HepG2 (cell line): ENCODE results near the gene ZFP69B. TPM values are rescaled to one million over a fixed set of nuclear protein-coding genes. Genes with fewer than 3 reads are reported as not detected.

Experiments used
- ARNTL ChIP-seq: sonication (generic); formaldehyde crosslinking; IDR thresholded peaks from 2 replicates; pipeline ENCODE4 v1.4.0; 2020; ENCODE audit warnings: mild to moderate bottlenecking, missing genetic modification reagents
- ATF7-NPFF ChIP-seq: sonication (generic); formaldehyde crosslinking; IDR thresholded peaks from 2 replicates; pipeline ENCODE4 v1.8.1; 2023; ENCODE audit warnings: mild to moderate bottlenecking, low read depth, missing genetic modification reagents, moderate library complexity
- DMAP1 ChIP-seq: IDR thresholded peaks from 2 replicates; pipeline ENCODE4 v1.6.1; 2016
- HDAC2 ChIP-seq: sonication (generic); formaldehyde crosslinking; IDR thresholded peaks from 2 replicates; pipeline ENCODE4 v1.4.0; 2020; ENCODE audit warnings: missing genetic modification reagents
- HOXD1 ChIP-seq: sonication (generic); formaldehyde crosslinking; IDR thresholded peaks from 2 replicates; pipeline ENCODE4 v1.5.0; 2020; ENCODE audit warnings: missing genetic modification reagents
- JDP2 ChIP-seq: sonication (generic); formaldehyde crosslinking; IDR thresholded peaks from 2 replicates; pipeline ENCODE4 v1.8.1; 2022; ENCODE audit warnings: missing genetic modification reagents, borderline replicate concordance
- KDM2A ChIP-seq: sonication (generic); formaldehyde crosslinking; IDR thresholded peaks from 2 replicates; pipeline ENCODE4 v1.4.0; 2020; ENCODE audit warnings: low read depth, missing genetic modification reagents, borderline replicate concordance
- KDM3A ChIP-seq: IDR thresholded peaks from 2 replicates; pipeline ENCODE4 v1.6.1; 2018; ENCODE audit warnings: low read depth, missing compliant biosample characterization
- MAFG ChIP-seq: sonication (generic); formaldehyde crosslinking; IDR thresholded peaks from 2 replicates; pipeline ENCODE4 v1.5.1; 2020; ENCODE audit warnings: mild to moderate bottlenecking, missing genetic modification reagents
- NAIF1 ChIP-seq: sonication (generic); formaldehyde crosslinking; IDR thresholded peaks from 2 replicates; pipeline ENCODE4 v1.5.0; 2020; ENCODE audit warnings: mild to moderate bottlenecking, missing genetic modification reagents, borderline replicate concordance
- NFE2 ChIP-seq: sonication (generic); formaldehyde crosslinking; IDR thresholded peaks from 2 replicates; pipeline ENCODE4 v1.4.0; 2020; ENCODE audit warnings: missing genetic modification reagents
- NONO ChIP-seq, 2 experiments: fragments of 450-650 bp in 1 of 2; sonication (generic) in 1 of 2; formaldehyde crosslinking in 1 of 2; IDR thresholded peaks in 1 of 2; conservative IDR thresholded peaks in 1 of 2; 2 replicates each; pipeline versions ENCODE4 v1.6.1 to v1.8.0; 2017 to 2022; ENCODE audit warnings: mild to moderate bottlenecking in 1 of 2, missing genetic modification reagents in 1 of 2, moderate library complexity in 1 of 2
- PAF1 ChIP-seq: IDR thresholded peaks from 2 replicates; pipeline ENCODE4 v1.6.1; 2016; ENCODE audit warnings: missing genetic modification reagents, missing compliant biosample characterization
- RARG ChIP-seq: sonication (generic); formaldehyde crosslinking; IDR thresholded peaks from 2 replicates; pipeline ENCODE4 v1.4.0; 2020; ENCODE audit warnings: low read depth, mild to moderate bottlenecking, missing genetic modification reagents
- SIX4 ChIP-seq: sonication (generic); formaldehyde crosslinking; IDR thresholded peaks from 2 replicates; pipeline ENCODE4 v1.4.0; 2020; ENCODE audit warnings: missing genetic modification reagents
- SP1 ChIP-seq, 2 experiments: fragments of 450-650 bp in 1 of 2; sonication (generic) in 1 of 2; formaldehyde crosslinking in 1 of 2; IDR thresholded peaks; 2 replicates each; pipeline versions ENCODE4 v1.4.0 to v1.6.1; 2016 to 2020; ENCODE audit warnings: missing genetic modification reagents in 1 of 2
- TOPORS ChIP-seq: sonication (generic); formaldehyde crosslinking; IDR thresholded peaks from 2 replicates; pipeline ENCODE4 v1.8.0; 2023; ENCODE audit warnings: mild to moderate bottlenecking, missing genetic modification reagents
- ZBTB4 ChIP-seq: sonication (generic); formaldehyde crosslinking; IDR thresholded peaks from 2 replicates; pipeline ENCODE4 v1.4.0; 2020; ENCODE audit warnings: missing genetic modification reagents, mild to moderate bottlenecking, borderline replicate concordance
- ZFP36 ChIP-seq: fragments of 150-350 bp; IDR thresholded peaks from 2 replicates; pipeline ENCODE4 v1.6.1; 2018; ENCODE audit warnings: borderline replicate concordance, low read length, low read depth; ENCODE audit not compliant: partially characterized antibody
- ZNF180 ChIP-seq: sonication (generic); formaldehyde crosslinking; IDR thresholded peaks from 2 replicates; pipeline ENCODE4 v1.4.0; 2020; ENCODE audit warnings: low read depth, missing genetic modification reagents, borderline replicate concordance
- ZNF441 ChIP-seq: sonication (generic); formaldehyde crosslinking; IDR thresholded peaks from 2 replicates; pipeline ENCODE4 v1.7.0; 2021; ENCODE audit warnings: missing genetic modification reagents, borderline replicate concordance
- ZNF567 ChIP-seq: sonication (generic); formaldehyde crosslinking; IDR thresholded peaks from 2 replicates; pipeline ENCODE4 v1.8.1; 2023; ENCODE audit warnings: mild to moderate bottlenecking, missing genetic modification reagents, borderline replicate concordance
- ZNF598 ChIP-seq: sonication (generic); formaldehyde crosslinking; IDR thresholded peaks from 2 replicates; pipeline ENCODE4 v1.5.1; 2020; ENCODE audit warnings: mild to moderate bottlenecking, missing genetic modification reagents, borderline replicate concordance
- ZNF7 ChIP-seq: IDR thresholded peaks from 2 replicates; pipeline ENCODE4 v1.6.1; 2016; ENCODE audit warnings: missing biosample characterization, missing genetic modification reagents
- ZNF883 ChIP-seq: sonication (generic); formaldehyde crosslinking; IDR thresholded peaks from 2 replicates; pipeline ENCODE4 v1.5.1; 2020; ENCODE audit warnings: mild to moderate bottlenecking, missing genetic modification reagents; ENCODE audit errors: not compliant biosample characterization
- polyA plus RNA-seq, 8 experiments: library from polyadenylated mRNA; depleted of rRNA in 3 of 8; stranded (reverse) in 7 of 8; unstranded in 1 of 8; fragments of >200 nt; fragmentation: Illumina TruSeq in 4 of 8; extraction: Trizol in 4 of 8; gene quantifications; 2 replicates each; pipeline versions ENCODE4 v1.2.1 to v1.2.3, GENCODE V29; 2011 to 2016; ENCODE audit warnings: low read depth in 4 of 8, missing spikeins in 1 of 8, mixed read lengths in 1 of 8; ENCODE audit not compliant: insufficient read depth in 1 of 8
- total RNA-seq, 5 experiments: library from RNA; depleted of rRNA; stranded (reverse); fragments of >200 nt; fragmentation: Illumina TruSeq; extraction: Trizol; gene quantifications; 2 replicates each; pipeline ENCODE4 v1.2.3, GENCODE V29; 2016; ENCODE audit warnings: low read depth in 1 of 5
- TF ChIP-seq, protein P1 (sequence below): IDR thresholded peaks from 2 replicates; pipeline ENCODE4 v1.6.1; 2016; ENCODE audit warnings: control low read depth

ZFP69B gene
- total and polyA plus RNA-seq, 2 of the 13 experiments (the other 11 are each of a cell fraction or from before 2014, with no cell fraction given), result 4.6 to 7.7 TPM

GRCh38 chr1:40508375-40509341 lies 58.4 kb downstream of the ZFP69B start, which contains the start of gene EXO5 (continued):
- TF ChIP-seq ZNF7, result no peak
- peak; percentile 82; the same call in 1 of the 2 replicates for TF ChIP-seq HDAC2
- no peak for TF ChIP-seq SP1 (IDR thresholded peaks at IDR 0.05)
- no peak; the same call in none of the 2 replicates for TF ChIP-seq SP1 (CRISPR knock-in tag; IDR thresholded peaks at IDR 0.05)
- no peak for TF ChIP-seq NONO (IDR thresholded peaks at IDR 0.05)
- TF ChIP-seq NONO (CRISPR knock-in tag; conservative IDR thresholded peaks at IDR 0.05), result peak; percentile 51; the same call in 1 of the 2 replicates
- no peak for TF ChIP-seq PAF1 (CRISPR knock-in tag)
- no peak for TF ChIP-seq JDP2
- 0 out of 2 replicates have a peak, but pooled peaks have one; percentile 70 for TF ChIP-seq DMAP1 (CRISPR knock-in tag)
- TF ChIP-seq ATF7-NPFF (CRISPR knock-in tag), result peak; percentile 86
- peak; percentile 92 for TF ChIP-seq ZNF883 (CRISPR knock-in tag)
- TF ChIP-seq SIX4 (CRISPR knock-in tag), result 0 out of 2 replicates have a peak, but pooled peaks have one; percentile 50
- TF ChIP-seq ZNF180, result 0 out of 2 replicates have a peak, but pooled peaks have one; percentile 34
- TF ChIP-seq NAIF1 (CRISPR knock-in tag), result 0 out of 2 replicates have a peak, but pooled peaks have one; percentile 61
- TF ChIP-seq ZNF441, result peak; percentile 100
- no peak; the same call in 1 of the 2 replicates for TF ChIP-seq TOPORS
- TF ChIP-seq ARNTL (CRISPR knock-in tag), result no peak
- no peak for TF ChIP-seq RARG (CRISPR knock-in tag)
- no peak; the same call in 1 of the 2 replicates for TF ChIP-seq ZNF567 (CRISPR knock-in tag)
- no peak for TF ChIP-seq MAFG (CRISPR knock-in tag)
- peak; percentile 69; the same call in 1 of the 2 replicates for TF ChIP-seq KDM3A (CRISPR knock-in tag)
- no peak for TF ChIP-seq NFE2 (CRISPR knock-in tag)
- TF ChIP-seq ZNF598 (CRISPR knock-in tag), result peak; percentile 49; the same call in 1 of the 2 replicates
- peak; percentile 93 for TF ChIP-seq HOXD1 (CRISPR knock-in tag)
- TF ChIP-seq, protein P1, sequence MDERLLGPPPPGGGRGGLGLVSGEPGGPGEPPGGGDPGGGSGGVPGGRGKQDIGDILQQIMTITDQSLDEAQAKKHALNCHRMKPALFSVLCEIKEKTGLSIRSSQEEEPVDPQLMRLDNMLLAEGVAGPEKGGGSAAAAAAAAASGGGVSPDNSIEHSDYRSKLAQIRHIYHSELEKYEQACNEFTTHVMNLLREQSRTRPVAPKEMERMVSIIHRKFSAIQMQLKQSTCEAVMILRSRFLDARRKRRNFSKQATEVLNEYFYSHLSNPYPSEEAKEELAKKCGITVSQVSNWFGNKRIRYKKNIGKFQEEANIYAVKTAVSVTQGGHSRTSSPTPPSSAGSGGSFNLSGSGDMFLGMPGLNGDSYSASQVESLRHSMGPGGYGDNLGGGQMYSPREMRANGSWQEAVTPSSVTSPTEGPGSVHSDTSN (CRISPR knock-in tag), result no peak
- TF ChIP-seq ZBTB4 (CRISPR knock-in tag), result peak; percentile 18; the same call in 1 of the 2 replicates
- TF ChIP-seq ZFP36, result no peak
- TF ChIP-seq KDM2A (CRISPR knock-in tag), result peak; percentile 85
